ENCODE results near the gene ADAM19. TPM values are rescaled to one million over a fixed set of nuclear protein-coding genes. Genes with fewer than 3 reads are reported as not detected.

ADAM19 gene
- total RNA-seq, 2 experiments from 2014 or later = 28.3 to 29.0 TPM

DNA sequence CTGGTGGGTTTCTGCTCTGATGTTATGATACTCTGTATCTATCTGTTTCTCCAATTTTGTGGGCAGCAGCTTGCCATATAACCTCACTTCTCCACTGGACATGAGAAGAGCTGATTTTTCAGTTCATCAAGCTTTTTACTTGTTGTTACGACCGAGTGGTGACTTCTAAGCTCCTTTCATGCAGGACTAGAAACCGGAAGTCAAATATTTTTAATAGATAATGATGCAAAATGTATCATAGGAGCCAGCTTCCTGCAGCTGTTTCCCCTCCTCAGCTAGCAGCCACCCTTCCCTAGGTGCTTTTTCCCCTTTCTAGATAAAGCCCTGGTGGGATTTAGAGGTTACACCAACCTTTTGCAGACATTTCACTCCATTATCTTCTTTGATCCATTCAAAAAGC is 17.0 kb upstream of the ADAM19 start:
- DNase-seq (no peak), ATAC-seq (ENCODE audit: low read depth) (no peak)
- no peak overlapping the region for H3K27ac Mint-ChIP-seq
- no peak overlapping the region for H3K4me3 Mint-ChIP-seq
- peaks cover 52% of the 10 kb centered on the region for H3K4me1 Mint-ChIP-seq
- peaks cover 8% of the 10 kb centered on the region for H3K9me3 Mint-ChIP-seq
- POLR2A ChIA-PET = no interaction called here
- peaks cover 10% of the 10 kb centered on the region for H3K36me3 Mint-ChIP-seq
- H3K27me3 Mint-ChIP-seq = peaks cover 4% of the 10 kb centered on the region

DNA sequence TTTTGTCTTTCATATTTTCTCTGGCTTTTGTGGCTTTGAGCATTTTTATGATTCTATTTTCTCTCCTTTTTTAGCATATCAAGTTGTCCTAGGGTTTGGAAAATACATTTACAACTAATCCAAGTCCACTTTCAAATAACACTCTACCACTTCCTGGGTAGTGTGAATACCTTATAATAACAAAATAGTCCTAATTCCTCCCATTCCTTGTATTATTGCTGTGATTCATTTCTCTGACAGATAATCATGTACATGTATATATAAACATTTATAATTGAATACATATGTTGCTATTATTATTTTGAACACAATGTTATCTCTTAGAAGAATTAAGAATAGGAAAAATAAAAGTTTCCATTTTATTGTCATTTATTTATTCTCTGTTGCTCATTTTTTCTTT is 14.9 kb upstream of the ADAM19 start:
- Mint-ChIP-seq H3K4me3 (no peak overlapping the region), H3K36me3 (peaks cover 11% of the 10 kb centered on the region), H3K9me3 (peaks cover 8% of the 10 kb centered on the region), H3K27ac (no peak overlapping the region), H3K4me1 (peaks cover 32% of the 10 kb centered on the region), H3K27me3 (peaks cover 4% of the 10 kb centered on the region)
- DNase-seq (no peak), ATAC-seq (ENCODE audit: low read depth) (no peak)
- POLR2A ChIA-PET = no interaction called here

DNA sequence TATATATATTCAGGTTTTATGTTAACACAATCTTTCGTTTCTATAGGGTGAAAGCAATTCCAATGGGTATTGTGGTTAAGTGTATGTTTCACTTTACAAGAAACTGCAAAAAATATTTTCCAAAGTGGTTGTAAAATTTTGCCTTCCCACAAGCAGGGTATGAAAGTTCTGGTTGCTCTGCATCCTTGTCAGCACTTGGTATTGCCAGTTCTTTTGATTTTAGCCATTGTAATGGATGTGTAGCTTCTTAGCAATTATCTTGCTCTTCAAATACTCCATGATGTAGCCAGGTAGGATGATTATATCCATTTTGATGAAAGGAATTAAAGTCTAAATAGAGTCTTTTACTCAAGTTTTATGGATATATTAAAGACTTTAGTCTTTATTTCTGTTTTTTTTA is 9.1 kb upstream of the ADAM19 start:
- ATAC-seq (ENCODE audit: low read depth) (no peak), DNase-seq (no peak)
- H3K4me1 Mint-ChIP-seq = peaks cover 9% of the 10 kb centered on the region
- H3K4me3 Mint-ChIP-seq = no peak overlapping the region
- H3K27ac Mint-ChIP-seq = no peak overlapping the region
- peaks cover 7% of the 10 kb centered on the region for H3K36me3 Mint-ChIP-seq
- H3K27me3 Mint-ChIP-seq = no peaks in the 10 kb centered on the region
- POLR2A ChIA-PET = no interaction called here
- H3K9me3 Mint-ChIP-seq = peaks cover 3% of the 10 kb centered on the region

DNA sequence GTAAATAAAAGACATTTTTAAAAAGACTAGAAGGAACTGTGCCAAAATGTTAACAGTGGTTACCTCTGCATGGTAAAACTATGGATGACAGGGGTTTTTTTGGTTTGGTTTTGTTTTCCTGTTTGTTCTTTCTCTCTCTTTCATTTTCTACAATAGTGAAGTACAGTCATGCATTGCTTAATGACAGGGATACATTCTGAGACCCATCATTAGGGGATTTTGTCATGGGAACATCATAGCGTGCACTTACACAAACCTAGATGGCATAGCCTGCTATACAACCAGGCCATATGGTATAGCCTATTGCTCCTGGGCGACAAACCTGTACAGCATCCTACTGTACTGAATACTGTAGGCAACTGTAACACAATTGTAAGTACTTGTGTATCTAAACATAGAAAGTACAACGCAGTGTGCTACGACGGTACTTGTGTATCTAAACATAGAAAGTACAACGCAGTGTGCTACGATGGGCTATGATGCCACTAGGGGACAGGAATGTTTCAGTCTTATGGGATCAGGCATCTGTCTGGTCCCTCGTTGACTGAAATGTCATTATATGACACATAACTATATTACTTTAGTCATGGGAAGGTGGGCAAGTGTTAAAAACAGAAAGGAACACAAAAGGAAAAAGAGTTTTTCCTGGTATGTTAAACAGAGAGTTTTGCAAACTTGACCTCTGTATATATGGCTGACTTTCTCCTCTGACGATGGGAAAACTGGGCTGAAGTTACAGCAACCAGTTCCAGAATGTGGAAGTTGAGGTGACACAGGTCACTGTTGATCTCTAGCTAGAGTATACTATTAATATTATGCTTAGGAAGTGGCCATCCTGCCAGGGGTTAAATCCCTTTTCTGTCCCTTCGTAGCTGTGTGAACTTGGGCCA is 7.4 kb upstream of the ADAM19 start:
- ATAC-seq (ENCODE audit: low read depth) (peak; percentile 49), DNase-seq (no peak)
- peaks cover 7% of the 10 kb centered on the region for H3K36me3 Mint-ChIP-seq
- peaks cover 6% of the 10 kb centered on the region for H3K9me3 Mint-ChIP-seq
- H3K27me3 Mint-ChIP-seq = no peaks in the 10 kb centered on the region
- H3K4me1 Mint-ChIP-seq = peaks cover 17% of the 10 kb centered on the region
- H3K4me3 Mint-ChIP-seq = peak overlapping the region; percentile 23
- no peak overlapping the region for H3K27ac Mint-ChIP-seq
- POLR2A ChIA-PET = interaction anchor here (1.4 kb wide), 1 partner anchor 13 kb away, joined by 4 read pairs; no protein-coding TSS in a partner anchor

DNA sequence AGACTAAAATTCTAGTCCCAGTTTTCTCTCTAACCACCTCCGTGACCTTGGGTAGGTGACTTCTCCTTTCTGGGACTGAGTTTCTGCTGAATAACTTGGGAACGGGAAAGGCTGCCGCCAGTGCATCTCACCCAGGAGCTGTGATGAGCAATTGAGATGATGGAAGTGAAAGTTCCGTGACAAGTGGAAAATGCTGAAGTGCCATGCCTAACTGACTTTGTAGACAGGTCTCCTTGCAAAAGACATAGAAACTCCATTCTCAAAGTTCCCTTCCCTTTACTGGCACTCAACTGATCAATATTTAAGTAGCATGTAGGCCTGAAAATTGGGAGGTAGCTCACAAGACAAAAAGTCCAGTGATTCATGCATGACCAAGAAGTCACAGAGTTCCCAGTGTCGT is 6.3 kb upstream of the ADAM19 start:
- peaks cover 4% of the 10 kb centered on the region for H3K36me3 Mint-ChIP-seq
- H3K27me3 Mint-ChIP-seq = no peaks in the 10 kb centered on the region
- no peak for DNase-seq
- no peak overlapping the region for H3K4me3 Mint-ChIP-seq
- POLR2A ChIA-PET = interaction anchor here (0.8 kb wide), 1 partner anchor 11 kb away, joined by 3 read pairs; no protein-coding TSS in a partner anchor
- peaks cover 6% of the 10 kb centered on the region for H3K9me3 Mint-ChIP-seq
- peak; percentile 29 for ATAC-seq (ENCODE audit: low read depth)
- H3K4me1 Mint-ChIP-seq = peaks cover 17% of the 10 kb centered on the region
- peak overlapping the region; percentile 6 for H3K27ac Mint-ChIP-seq

DNA sequence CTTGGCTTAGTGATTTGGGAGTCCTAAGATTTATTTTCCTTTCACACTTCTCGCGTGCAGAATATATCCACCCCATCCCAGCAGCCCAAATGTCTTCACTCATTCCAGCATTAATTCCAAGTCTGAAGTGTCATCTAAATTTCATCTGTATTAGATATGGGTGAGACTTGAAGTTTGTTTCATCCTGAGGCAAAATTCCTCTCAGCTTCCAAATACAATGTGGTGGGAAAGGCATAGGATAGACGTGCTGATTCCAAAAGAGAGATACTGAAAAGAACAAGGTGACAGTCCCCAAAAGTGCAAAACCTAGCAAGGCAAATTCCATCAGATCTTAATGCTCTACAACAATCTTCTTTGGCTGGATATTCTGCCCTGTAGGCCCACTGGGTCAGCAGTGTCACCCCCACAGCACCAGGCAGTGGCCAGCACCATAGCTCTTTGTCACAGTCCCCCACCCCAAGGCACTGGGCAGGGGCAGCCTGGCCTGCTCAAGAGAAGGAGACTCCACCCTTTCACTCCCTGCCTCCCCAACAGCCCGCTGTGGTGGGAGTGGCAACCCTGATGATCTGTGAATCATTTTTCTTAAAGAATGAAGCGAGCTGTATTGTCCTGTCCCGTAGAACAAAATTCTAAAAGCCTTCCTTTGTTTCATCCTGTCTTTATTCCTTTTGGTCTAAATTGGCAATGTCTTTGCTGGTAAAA is 2.7 kb upstream of the ADAM19 start:
- POLR2A ChIA-PET = no interaction called here
- H3K9me3 Mint-ChIP-seq = peaks cover 3% of the 10 kb centered on the region
- H3K4me1 Mint-ChIP-seq = peaks cover 28% of the 10 kb centered on the region
- H3K4me3 Mint-ChIP-seq = no peak overlapping the region
- H3K27me3 Mint-ChIP-seq = peaks cover 13% of the 10 kb centered on the region
- DNase-seq (no peak), ATAC-seq (ENCODE audit: low read depth) (no peak)
- H3K36me3 Mint-ChIP-seq = peaks cover 5% of the 10 kb centered on the region
- H3K27ac Mint-ChIP-seq = no peak overlapping the region

DNA sequence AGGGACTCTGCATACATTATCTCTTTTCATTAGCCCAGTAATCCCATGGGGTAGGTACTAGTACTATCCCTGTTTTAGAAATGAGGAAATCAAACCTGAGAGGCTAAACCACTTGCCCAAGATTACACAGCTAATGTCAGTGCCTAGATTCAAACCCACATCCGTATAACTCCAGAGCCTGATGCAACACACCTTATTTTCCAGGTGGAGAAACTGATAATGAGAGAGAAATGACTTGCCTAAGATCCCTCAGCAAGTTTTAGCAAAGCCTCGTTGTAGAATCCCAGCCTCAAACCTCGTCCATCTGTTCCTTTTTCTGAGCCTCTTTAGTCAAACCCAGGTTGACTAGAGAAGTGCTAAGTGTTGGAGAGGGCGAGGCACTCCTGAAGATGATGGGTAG is 1.1 kb upstream of the ADAM19 start:
- DNase-seq (no peak), ATAC-seq (ENCODE audit: low read depth) (no peak)
- Mint-ChIP-seq H3K4me3 (no peak overlapping the region), H3K36me3 (peaks cover 5% of the 10 kb centered on the region), H3K9me3 (peaks cover 3% of the 10 kb centered on the region), H3K27me3 (peaks cover 13% of the 10 kb centered on the region), H3K27ac (no peak overlapping the region), H3K4me1 (peaks cover 28% of the 10 kb centered on the region)
- POLR2A ChIA-PET = no interaction called here

DNA sequence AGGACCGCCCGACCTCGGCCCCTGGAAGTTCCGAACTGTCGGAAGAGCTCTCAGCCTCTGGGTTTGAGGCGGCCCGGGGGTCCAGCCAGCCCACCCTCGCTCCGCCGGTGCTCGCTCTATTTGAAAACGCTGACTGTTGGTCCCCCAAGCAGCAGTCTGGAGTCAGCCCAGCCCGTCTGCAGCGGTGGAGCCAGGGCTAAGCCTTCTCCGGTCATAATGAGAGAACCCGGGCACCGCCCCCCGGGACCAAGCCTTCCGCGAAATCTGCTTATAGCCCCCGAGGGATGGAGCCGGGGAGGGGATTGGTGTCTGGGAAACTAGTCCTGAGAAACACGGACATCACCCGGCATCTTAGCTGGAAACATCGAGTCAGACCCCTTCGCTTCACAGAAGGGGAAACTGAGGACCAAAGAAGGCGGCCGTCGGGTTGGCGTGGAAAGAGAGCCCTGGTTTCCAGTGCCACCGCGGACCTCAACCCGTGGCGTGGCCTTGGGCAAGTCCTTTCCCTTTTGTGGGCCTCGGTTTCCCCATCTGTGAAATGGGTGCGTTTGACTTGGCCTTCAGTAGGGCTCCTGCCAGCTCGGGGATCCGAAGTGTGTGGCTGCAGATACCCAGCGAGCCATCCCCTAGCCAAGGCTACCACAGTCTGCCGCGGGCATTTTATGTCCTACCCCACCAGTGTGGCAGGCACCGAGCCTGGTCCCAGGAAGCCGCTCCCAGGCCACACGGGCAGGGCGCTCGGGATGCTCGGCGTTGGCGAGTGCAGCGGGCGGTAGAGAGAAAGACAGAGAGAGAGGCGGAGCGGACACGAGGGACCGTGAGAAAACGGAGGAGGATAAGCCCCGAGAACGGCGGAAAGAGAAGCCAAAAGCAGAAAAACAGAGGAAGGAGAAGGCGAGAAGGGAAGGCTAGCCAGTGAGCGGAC is 857 bp downstream of the ADAM19 start:
- Mint-ChIP-seq H3K36me3 (peaks cover 10% of the 10 kb centered on the region), H3K27me3 (peaks cover 13% of the 10 kb centered on the region), H3K4me3 (peak overlapping the region; percentile 97), H3K4me1 (peaks cover 45% of the 10 kb centered on the region), H3K27ac (peak overlapping the region; percentile 91), H3K9me3 (peaks cover 3% of the 10 kb centered on the region)
- DNase-seq = peak; percentile 57
- ATAC-seq (ENCODE audit: low read depth) = peak; percentile 28
- POLR2A ChIA-PET = interaction anchor here (0.8 kb wide), 1 partner anchor 21 kb away, joined by 3 read pairs; no protein-coding TSS in a partner anchor

DNA sequence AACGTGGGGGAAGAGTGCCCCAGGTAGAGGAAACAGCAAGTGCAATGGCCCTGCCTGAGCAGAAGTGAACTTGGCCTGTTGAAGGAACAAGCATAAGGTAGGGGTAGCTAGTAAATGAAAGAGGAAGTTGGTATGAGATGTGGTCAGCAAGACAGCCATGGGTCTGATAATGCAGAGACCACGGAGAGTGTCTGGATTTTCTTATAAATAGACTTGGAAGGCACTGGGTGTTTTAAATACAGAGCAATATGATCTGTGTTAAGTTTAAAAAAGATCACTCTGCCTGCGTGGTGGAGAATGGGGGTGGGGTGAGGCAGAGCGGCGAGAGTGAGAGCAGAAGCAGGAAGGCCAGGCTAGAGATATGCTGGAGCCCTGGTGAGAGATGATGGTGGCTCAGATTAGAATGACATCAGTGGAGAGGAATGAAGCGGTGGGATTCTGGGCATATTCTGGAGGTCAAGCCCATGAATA is 4.2 kb downstream of the ADAM19 start:
- POLR2A ChIA-PET = interaction anchor here (0.6 to 1.4 kb wide), 7 partner anchors 11 to 41 kb away, joined by 3 to 5 read pairs (median 4); no protein-coding TSS in a partner anchor
- Mint-ChIP-seq H3K9me3 (no peaks in the 10 kb centered on the region), H3K27me3 (peaks cover 13% of the 10 kb centered on the region), H3K36me3 (peaks cover 26% of the 10 kb centered on the region), H3K27ac (peak overlapping the region; percentile 87), H3K4me1 (peaks cover 47% of the 10 kb centered on the region), H3K4me3 (peak overlapping the region; percentile 72)
- DNase-seq = peak; percentile 51
- ATAC-seq (ENCODE audit: low read depth) = peak; percentile 67

DNA sequence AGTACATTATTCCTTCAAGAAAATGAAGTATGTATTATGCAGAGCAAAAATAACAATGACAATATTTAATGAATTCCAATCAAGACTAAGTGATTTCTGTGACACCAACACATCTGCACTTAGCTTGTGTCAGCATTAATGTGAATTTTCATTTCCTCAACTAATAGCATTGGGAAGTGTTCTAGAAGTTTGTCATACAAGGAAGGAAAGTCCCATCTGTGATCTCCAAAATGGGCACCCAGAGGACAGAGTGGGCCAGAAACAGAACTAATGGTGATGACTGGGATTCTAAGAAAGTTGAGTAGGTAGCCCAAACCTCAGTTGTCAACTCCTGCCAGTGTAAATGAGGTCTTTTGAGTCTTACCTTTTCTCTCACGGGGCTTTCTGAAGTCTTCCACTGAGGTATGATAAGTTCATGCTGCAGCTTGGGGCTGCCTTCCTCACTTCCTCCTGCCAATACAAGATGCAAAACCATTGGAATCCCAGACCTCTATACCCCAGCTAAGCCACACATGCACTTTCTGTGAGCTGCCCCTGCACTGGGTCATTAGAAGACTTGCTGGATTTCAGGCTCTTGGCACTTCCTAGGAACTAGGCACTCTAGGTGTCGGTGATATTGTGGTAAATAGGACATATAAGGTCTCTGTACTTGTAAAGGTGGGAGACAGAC is 4.9 kb downstream of the ADAM19 start:
- POLR2A ChIA-PET = interaction anchor here (1.0 to 1.4 kb wide), 5 partner anchors 11 to 42 kb away, joined by 3 to 5 read pairs (median 4); no protein-coding TSS in a partner anchor
- peaks cover 13% of the 10 kb centered on the region for H3K27me3 Mint-ChIP-seq
- peak overlapping the region; percentile 87 for H3K27ac Mint-ChIP-seq
- H3K9me3 Mint-ChIP-seq = no peaks in the 10 kb centered on the region
- ATAC-seq (ENCODE audit: low read depth) = no peak
- H3K4me3 Mint-ChIP-seq = peak overlapping the region; percentile 72
- DNase-seq = no peak
- H3K36me3 Mint-ChIP-seq = peaks cover 26% of the 10 kb centered on the region
- peaks cover 45% of the 10 kb centered on the region for H3K4me1 Mint-ChIP-seq

DNA sequence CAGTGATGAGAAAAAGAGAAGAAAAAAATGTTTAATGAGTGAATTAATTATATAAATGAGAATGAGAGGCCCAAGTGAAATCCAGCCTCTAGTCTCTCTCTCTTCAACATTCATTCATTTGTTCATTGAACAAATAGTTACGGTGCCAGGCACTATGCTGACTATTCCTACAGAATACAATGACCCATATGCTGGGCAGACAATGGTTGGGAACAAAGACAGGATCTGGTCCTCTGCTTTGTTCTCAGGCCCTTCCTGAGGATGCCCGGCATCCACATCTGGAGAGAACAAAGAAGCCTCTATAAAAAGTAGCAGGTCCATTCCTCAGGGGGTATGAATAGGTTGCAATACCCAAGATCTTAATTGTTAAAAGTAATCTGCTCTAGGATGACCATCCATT is 6.9 kb downstream of the ADAM19 start:
- Mint-ChIP-seq H3K27ac (no peak overlapping the region), H3K36me3 (peaks cover 23% of the 10 kb centered on the region), H3K4me3 (no peak overlapping the region), H3K4me1 (peaks cover 47% of the 10 kb centered on the region), H3K9me3 (no peaks in the 10 kb centered on the region), H3K27me3 (peaks cover 2% of the 10 kb centered on the region)
- POLR2A ChIA-PET = interaction anchor here (0.6 to 1.6 kb wide), 2 partner anchors 23 to 1772 kb away, joined by 4 to 5 read pairs; no protein-coding TSS in a partner anchor
- DNase-seq = no peak
- no peak for ATAC-seq (ENCODE audit: low read depth)

DNA sequence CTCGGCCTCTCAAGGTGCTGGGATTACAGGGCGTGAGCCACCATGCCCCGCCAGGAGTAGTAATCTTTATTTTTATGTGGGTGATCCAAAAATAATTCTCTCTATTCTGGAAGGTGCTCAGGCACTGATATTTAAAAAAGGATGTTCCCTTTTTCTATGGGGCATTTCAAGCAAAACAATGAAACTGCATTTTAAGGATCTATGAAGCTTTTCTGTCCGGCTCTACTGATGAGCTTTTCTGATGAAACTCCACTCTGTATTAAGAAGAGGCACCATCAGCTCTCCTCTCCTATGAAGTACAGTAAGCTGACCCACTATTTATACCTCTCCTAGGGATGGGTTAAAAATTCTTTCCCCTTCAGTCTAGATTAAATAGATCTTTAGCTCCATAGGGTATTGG is 7.4 kb downstream of the ADAM19 start:
- Mint-ChIP-seq H3K27ac (no peak overlapping the region), H3K36me3 (peaks cover 28% of the 10 kb centered on the region)

More for the DNA sequence above, 7.4 kb downstream of the ADAM19 start:
- DNase-seq (no peak), ATAC-seq (ENCODE audit: low read depth) (no peak)
- no peaks in the 10 kb centered on the region for H3K9me3 Mint-ChIP-seq
- H3K4me3 Mint-ChIP-seq = no peak overlapping the region
- POLR2A ChIA-PET = interaction anchor here (1.1 to 1.6 kb wide), 2 partner anchors 10 to 22 kb away, joined by 3 to 5 read pairs; no protein-coding TSS in a partner anchor
- peaks cover 49% of the 10 kb centered on the region for H3K4me1 Mint-ChIP-seq
- no peaks in the 10 kb centered on the region for H3K27me3 Mint-ChIP-seq
